ENCODE data around the gene PLCZ1. TPM values are rescaled to one million over a fixed set of nuclear protein-coding genes. Genes with fewer than 3 reads are reported as not detected.

Gene PLCZ1
- total and polyA plus RNA-seq, 9 of the 15 experiments (the other 6 are each of a cell fraction or from before 2014, with no cell fraction given): not detected

GRCh38 chr12:18681818-18682217 is 56.0 kb downstream of the PLCZ1 start (continued):
- TF ChIP-seq STAT5A (IDR thresholded peaks at IDR 0.05; ENCODE audit: borderline replicate concordance, low read length) (peak; percentile 88), EP300 (IDR thresholded peaks at IDR 0.05; ENCODE audit: low read length) (peak; percentile 83; the same call in 1 of the 2 replicates), SMARCA4 (IDR thresholded peaks at IDR 0.05) (0 out of 2 replicates have a peak, but pooled peaks have one; percentile 24), NFRKB (IDR thresholded peaks at IDR 0.05; ENCODE audit: low read depth) (no peak), CBFA2T3 (IDR thresholded peaks at IDR 0.05) (peak; percentile 79), NFATC3 (IDR thresholded peaks at IDR 0.05) (no peak), TEAD4 (IDR thresholded peaks at IDR 0.05; ENCODE audit: low read length) (peak; percentile 13; the same call in 1 of the 2 replicates), TEAD4 (CRISPR knock-in tag; IDR thresholded peaks at IDR 0.05; ENCODE audit: borderline replicate concordance) (no peak), RFX5 (IDR thresholded peaks at IDR 0.05; ENCODE audit: low read depth, low read length) (no peak), ARID1B (IDR thresholded peaks at IDR 0.05) (peak; percentile 71), TAL1 (IDR thresholded peaks at IDR 0.05) (peak; percentile 46; the same call in 1 of the 2 replicates), ZNF384 (IDR thresholded peaks at IDR 0.05; ENCODE audit: low read depth, low read length) (no peak), ZNF274 (IDR thresholded peaks at IDR 0.05; ENCODE audit: borderline replicate concordance, low read depth, low read length) (no peak)

- no peak overlapping the region for H3K4me2 ChIP-seq (ENCODE audit: insufficient read depth, low read length)
- no peaks in the 10 kb centered on the region for H3K27me3 ChIP-seq (ENCODE audit: control insufficient read depth in 2 of 2, insufficient read depth in 2 of 2, low read length in 2 of 2)
- H3K9me1 ChIP-seq (ENCODE audit: control insufficient read depth, insufficient read depth, low read length): no peaks in the 10 kb centered on the region
- H3K36me3 ChIP-seq (ENCODE audit: control insufficient read depth, insufficient read depth, low read length): no peaks in the 10 kb centered on the region
- intact Hi-C loops (cut with micrococcal nuclease): no loop called here
- H3K4me1 ChIP-seq (replicated peaks in 1 of 2; ENCODE audit: control insufficient read depth in 2 of 2, insufficient read depth in 2 of 2, low read length in 2 of 2): peaks cover 0 to 6% of the 10 kb centered on the region in 2 experiments; a peak in 2 of 5 replicates
- H3K9me3 ChIP-seq (replicated peaks; ENCODE audit: control insufficient read depth, insufficient read depth, low read depth, low read length): no peaks in the 10 kb centered on the region
- no peak overlapping the region for H3K27ac ChIP-seq (ENCODE audit: extremely low read depth, low read depth, low read length)
- no peak overlapping the region for H3K9ac ChIP-seq (ENCODE audit: insufficient read depth in 1 of 2, low read depth in 2 of 2, low read length in 2 of 2)
- FAIRE-seq (no peak), ATAC-seq (peak; percentile 32; the same call in 2 of the 3 replicates), DNase-seq (ENCODE audit: extremely low read depth in 1 of 4, low spot score in 3 of 4) (no peak)
- CTCF ChIA-PET (ENCODE audit: low intra/inter-chr PET ratio): no interaction called here
- 14% methylated on average over 4 of the region's 5 CpGs for WGBS (ENCODE audit: insufficient coverage, low coverage, missing lambda C conversion rate)
- no peaks in the 10 kb centered on the region for H3K79me2 ChIP-seq (ENCODE audit: control insufficient read depth, insufficient read depth, low read length)
- H2AFZ ChIP-seq (ENCODE audit: low read depth, low read length): no peak overlapping the region
- no peak overlapping the region for H3K4me3 ChIP-seq
- in situ Hi-C loops (cut with MboI): no loop called here
- TF ChIP-seq ATF6 (CRISPR knock-in tag; IDR thresholded peaks at IDR 0.05): no peak
- no peak for TF ChIP-seq CC2D1A (IDR thresholded peaks at IDR 0.05)
- no peak for TF ChIP-seq ZNF274 (IDR thresholded peaks at IDR 0.05; ENCODE audit: borderline replicate concordance, low read depth, low read length)
- TF ChIP-seq KDM1A (IDR thresholded peaks at IDR 0.05): peak; percentile 50 to 77; a peak in 3 of 4 replicates
- no TSS peak for BruUV-seq (replicated peaks)
- H4K20me1 ChIP-seq (replicated peaks; ENCODE audit: control insufficient read depth, insufficient read depth, low read length): no peaks in the 10 kb centered on the region
- POLR2A ChIA-PET: no interaction called here
Observed at GRCh38 chr12:18676996-18677588, 60.7 kb downstream of the PLCZ1 start.
